ENCODE data around the gene KPNA4.

Gene KPNA4

DNA sequence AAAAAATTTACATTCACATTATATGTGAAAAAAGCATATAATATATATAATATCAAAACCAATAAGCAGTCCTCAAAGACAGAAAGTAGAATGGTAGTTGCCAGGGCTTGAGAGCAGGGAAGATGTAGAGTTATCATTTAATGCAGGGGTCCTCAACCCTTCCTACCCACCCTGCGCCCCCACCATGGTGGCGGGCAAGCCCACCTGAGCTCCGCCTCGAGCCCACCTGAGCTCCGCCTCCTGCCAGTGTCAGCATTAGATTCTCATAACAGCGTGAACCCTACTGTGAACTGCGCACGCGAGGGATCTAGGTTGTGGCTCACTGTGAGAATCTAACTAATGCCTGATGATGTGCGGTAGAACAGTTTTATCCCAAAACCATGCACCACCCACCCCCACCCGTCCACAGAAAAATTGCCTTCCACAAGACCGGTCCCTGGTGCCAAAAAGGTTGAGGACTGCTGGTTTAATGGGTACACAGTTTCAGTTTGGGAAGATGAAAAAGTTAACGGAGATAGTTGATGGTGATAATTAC, 118.8 kb downstream of the KPNA4 start:
- TF ChIP-seq CTCF (conservative IDR thresholded peaks at IDR 0.05) (no peak), ZFX (IDR thresholded peaks at IDR 0.05) (no peak)
- H3K27ac ChIP-seq = no peak overlapping the region

DNA sequence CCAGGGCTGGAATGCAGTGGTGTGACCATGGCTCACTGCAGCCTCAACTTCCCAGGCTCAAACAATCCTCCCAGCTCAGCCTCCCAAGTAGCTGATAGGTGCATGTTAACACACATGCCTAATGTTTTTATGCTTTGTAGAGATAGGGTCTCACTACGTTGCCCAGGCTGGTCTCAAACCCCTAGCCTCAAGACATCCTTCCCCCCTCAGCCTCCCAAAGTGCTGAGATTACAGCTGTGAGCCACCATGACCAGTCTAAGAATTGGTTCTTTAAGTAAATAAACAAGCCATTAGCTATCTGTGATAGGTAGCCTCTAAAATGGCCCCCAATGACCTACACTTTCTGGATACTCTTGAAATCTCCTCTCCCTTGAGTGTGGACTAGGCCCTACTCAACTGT, 119.5 kb downstream of the KPNA4 start:
- no peak overlapping the region for H3K27ac ChIP-seq
- no peak for TF ChIP-seq ZFX (IDR thresholded peaks at IDR 0.05)
- no peak for TF ChIP-seq CTCF (conservative IDR thresholded peaks at IDR 0.05)
